Thymus (tissue), 11 donors: ENCODE measurements around the gene DDI1. TPM values are rescaled to one million over a fixed set of nuclear protein-coding genes. Genes with fewer than 3 reads are reported as not detected.
A peak's percentile ranks its signal among the peaks of the same experiment; 100 is the strongest.

Experiments
- DNase-seq, 9 donors: peaks; one replicate each; pipeline ENCODE4 v3.0.0-alpha.2; 2013; ENCODE audit warnings: low spot score in 9 of 9, low read depth in 6 of 9, missing footprints in 1 of 9
- H3K27ac ChIP-seq, 2 donors: one replicate each; pipeline ENCODE4 v1.5.1; 2013; ENCODE audit warnings: control low read depth in 1 of 2, low read depth in 1 of 2, low read length in 1 of 2, mild to moderate bottlenecking in 1 of 2, moderate library complexity in 1 of 2
- H3K27me3 ChIP-seq, 2 donors: one replicate each; pipeline ENCODE4 v1.5.1; 2013; ENCODE audit warnings: low read length in 1 of 2; ENCODE audit not compliant: control insufficient read depth in 2 of 2, insufficient read depth in 1 of 2
- H3K36me3 ChIP-seq, 2 donors: one replicate each; pipeline ENCODE4 v1.5.1; 2013; ENCODE audit warnings: low read length in 1 of 2, mild to moderate bottlenecking in 1 of 2, moderate library complexity in 1 of 2; ENCODE audit not compliant: control insufficient read depth in 2 of 2, insufficient read depth in 2 of 2
- H3K4me1 ChIP-seq, 2 donors: one replicate each; pipeline ENCODE4 v1.5.1; 2013; ENCODE audit warnings: low read length in 2 of 2; ENCODE audit not compliant: control insufficient read depth in 2 of 2, insufficient read depth in 2 of 2
- H3K4me3 ChIP-seq, 2 donors: one replicate each; pipeline ENCODE4 v1.5.1; 2013; ENCODE audit warnings: low read length in 2 of 2, control low read depth in 1 of 2, mild to moderate bottlenecking in 1 of 2
- H3K9me3 ChIP-seq, 2 donors: one replicate each; pipeline ENCODE4 v1.5.1; 2013; ENCODE audit warnings: low read length in 1 of 2, mild to moderate bottlenecking in 1 of 2; ENCODE audit not compliant: control insufficient read depth in 2 of 2, insufficient read depth in 1 of 2
- WGBS: extraction: QIAGEN DNeasy Blood & Tissue Kit; methylation state at CpG from one replicate; pipeline ENCODE4 v1.1.7; 2013; 5-methylcytosine and 5-hydroxymethylcytosine counted together
- polyA plus RNA-seq: library from polyadenylated mRNA; stranded (reverse); fragments of 200-250 nt; gene quantifications from one replicate; pipeline ENCODE4 v1.2.3, GENCODE V29; 2013
- total RNA-seq: library from RNA; stranded (reverse); fragments of 120-200 nt; gene quantifications from one replicate; pipeline ENCODE4 v1.2.4, GENCODE V29; 2013
- donor health status: healthy.

DDI1 gene
- total and polyA plus RNA-seq, 2 donors, result not detected

- Histone ChIP-seq H3K27ac (no peak overlapping the region), H3K4me1 (no peaks in the 10 kb centered on the region), H3K4me3 (no peak overlapping the region), H3K9me3 (no peaks in the 10 kb centered on the region), H3K27me3 (no peaks in the 10 kb centered on the region), H3K36me3 (no peaks in the 10 kb centered on the region)
- DNase-seq, result no peak
- 93% methylated on average over 5 of the region's 5 CpGs for WGBS
These were observed 27.7 kb downstream of the DDI1 start for GRCh38 chr11:104064034-104064630.

GRCh38 chr11:104067534-104067933, 31.1 kb downstream of the DDI1 start:
- H3K4me3 ChIP-seq, result no peak overlapping the region
- H3K27me3 ChIP-seq, result no peaks in the 10 kb centered on the region
- H3K27ac ChIP-seq, result no peak overlapping the region
- WGBS, result 94% methylated on average over 1 of the region's 1 CpG
- no peaks in the 10 kb centered on the region for H3K9me3 ChIP-seq
- no peak for DNase-seq
- no peaks in the 10 kb centered on the region for H3K4me1 ChIP-seq
- H3K36me3 ChIP-seq, result no peaks in the 10 kb centered on the region

- Histone ChIP-seq H3K9me3 (no peaks in the 10 kb centered on the region), H3K27me3 (no peaks in the 10 kb centered on the region), H3K36me3 (no peaks in the 10 kb centered on the region), H3K4me3 (no peak overlapping the region), H3K27ac (no peak overlapping the region), H3K4me1 (no peaks in the 10 kb centered on the region)
- WGBS, result 13% methylated on average over 3 of the region's 3 CpGs
- peak in 1 of 9 donors; percentile 7 for DNase-seq
These were observed 37.7 kb downstream of the DDI1 start for GRCh38 chr11:104073950-104074705.

- H3K4me3 ChIP-seq, result no peak overlapping the region
- no peak overlapping the region for H3K27ac ChIP-seq
- no peaks in the 10 kb centered on the region for H3K36me3 ChIP-seq
- no peaks in the 10 kb centered on the region for H3K4me1 ChIP-seq
- DNase-seq, result no peak
- no peaks in the 10 kb centered on the region for H3K27me3 ChIP-seq
- H3K9me3 ChIP-seq, result no peaks in the 10 kb centered on the region
These were observed 38.7 kb downstream of the DDI1 start for GRCh38 chr11:104075091-104075490.

- DNase-seq, result no peak
- no peak overlapping the region for H3K27ac ChIP-seq
- no peak overlapping the region for H3K4me3 ChIP-seq
- H3K4me1 ChIP-seq, result no peaks in the 10 kb centered on the region
- H3K9me3 ChIP-seq, result no peaks in the 10 kb centered on the region
- H3K36me3 ChIP-seq, result no peaks in the 10 kb centered on the region
- no peaks in the 10 kb centered on the region for H3K27me3 ChIP-seq
- 89% methylated on average over 4 of the region's 4 CpGs for WGBS
These were observed 39.3 kb downstream of the DDI1 start for GRCh38 chr11:104075706-104076105.

GRCh38 chr11:104076455-104076854, 40.0 kb downstream of the DDI1 start:
- H3K27ac ChIP-seq, result no peak overlapping the region

GRCh38 chr11:104078245-104078644, 41.8 kb downstream of the DDI1 start:
- WGBS, result 43% methylated on average over 4 of the region's 4 CpGs
- Histone ChIP-seq H3K4me1 (no peaks in the 10 kb centered on the region), H3K4me3 (no peak overlapping the region), H3K9me3 (no peaks in the 10 kb centered on the region), H3K27ac (no peak overlapping the region), H3K27me3 (no peaks in the 10 kb centered on the region), H3K36me3 (no peaks in the 10 kb centered on the region)
- DNase-seq, result no peak

More at GRCh38 chr11:104076455-104076854, 40.0 kb downstream of the DDI1 start:
- Histone ChIP-seq H3K27me3 (no peaks in the 10 kb centered on the region), H3K9me3 (no peaks in the 10 kb centered on the region), H3K36me3 (no peaks in the 10 kb centered on the region), H3K4me3 (no peak overlapping the region), H3K4me1 (no peaks in the 10 kb centered on the region)
- WGBS, result 96% methylated on average over 2 of the region's 2 CpGs
- DNase-seq, result no peak

- no peak for DNase-seq
- H3K4me3 ChIP-seq, result no peak overlapping the region
- no peaks in the 10 kb centered on the region for H3K9me3 ChIP-seq
- H3K27ac ChIP-seq, result no peak overlapping the region
- H3K27me3 ChIP-seq, result no peaks in the 10 kb centered on the region
- no peaks in the 10 kb centered on the region for H3K4me1 ChIP-seq
- H3K36me3 ChIP-seq, result no peaks in the 10 kb centered on the region
These were observed 42.6 kb downstream of the DDI1 start for GRCh38 chr11:104078995-104079394.

GRCh38 chr11:104086621-104087020, 50.2 kb downstream of the DDI1 start:
- Histone ChIP-seq H3K4me1 (no peaks in the 10 kb centered on the region), H3K9me3 (no peaks in the 10 kb centered on the region), H3K27me3 (no peaks in the 10 kb centered on the region), H3K27ac (no peak overlapping the region), H3K36me3 (no peaks in the 10 kb centered on the region), H3K4me3 (no peak overlapping the region)
- no peak for DNase-seq
- 85% methylated on average over 5 of the region's 5 CpGs for WGBS
